ENCODE data around the gene ABHD17B.

Gene ABHD17B

DNA sequence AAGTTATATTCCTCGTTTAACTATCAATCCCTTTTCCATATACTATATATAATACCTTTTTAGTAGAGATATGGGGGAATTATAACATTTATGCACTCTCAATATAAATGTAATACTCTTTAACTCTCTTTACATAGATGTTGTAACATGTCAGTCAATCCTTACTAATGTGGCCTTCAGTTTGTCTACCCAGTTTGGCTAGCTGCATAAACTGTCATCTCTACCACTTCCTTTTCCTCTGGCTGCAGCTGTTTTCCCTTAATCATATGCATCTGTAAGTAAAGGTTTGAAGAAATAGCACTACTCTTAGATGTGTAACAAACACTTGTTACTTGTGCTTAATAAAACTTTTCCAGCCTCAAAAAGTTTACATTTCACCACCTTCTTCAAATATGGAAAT lies 13.4 kb downstream of the ABHD17B start:
- H3K4me3 ChIP-seq (ENCODE audit: insufficient read length, low read depth) = no peak overlapping the region
- TF ChIP-seq YY1 (IDR thresholded peaks at IDR 0.05; ENCODE audit: insufficient read depth, insufficient read length) = no peak
- no peak for TF ChIP-seq SUZ12 (IDR thresholded peaks at IDR 0.05; ENCODE audit: extremely low read depth, insufficient read depth, insufficient read length)
- no peak for TF ChIP-seq ZNF274 (IDR thresholded peaks at IDR 0.05; ENCODE audit: low read depth, low read length)
- H3K9me3 ChIP-seq (ENCODE audit: insufficient read depth, low read length) = no peaks in the 10 kb centered on the region
- no peak overlapping the region for H3K9ac ChIP-seq (ENCODE audit: insufficient read length, low read depth)
- no peak for DNase-seq (ENCODE audit: low read depth, low spot score)
- H3K4me1 ChIP-seq (ENCODE audit: insufficient read depth, insufficient read length) = no peaks in the 10 kb centered on the region
- no peaks in the 10 kb centered on the region for H3K27me3 ChIP-seq (ENCODE audit: insufficient read depth, insufficient read length)
- H3K36me3 ChIP-seq (ENCODE audit: insufficient read depth, insufficient read length, low read length) = peaks cover 4% of the 10 kb centered on the region

DNA sequence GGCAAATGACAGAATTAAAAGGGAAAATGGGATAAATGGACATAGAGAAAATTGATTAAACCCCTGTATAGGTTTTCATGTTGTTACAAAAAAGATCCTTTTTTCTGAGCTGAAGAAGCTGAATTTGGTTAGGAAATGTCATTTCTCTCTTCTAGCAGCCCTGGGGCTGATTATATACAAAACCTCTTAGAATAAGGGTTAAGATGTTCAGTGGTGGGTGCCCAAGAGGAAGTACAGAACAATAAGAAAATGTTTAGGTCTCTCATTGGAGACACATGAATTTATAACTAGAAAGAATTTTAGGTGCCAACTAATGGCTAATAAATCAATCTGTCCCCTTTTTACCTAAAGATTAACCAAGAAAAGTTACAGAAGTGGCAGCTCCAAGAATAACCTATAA lies 14.2 kb downstream of the ABHD17B start:
- Histone ChIP-seq H3K4me1 (ENCODE audit: insufficient read depth, insufficient read length) (no peaks in the 10 kb centered on the region), H3K4me3 (ENCODE audit: insufficient read length, low read depth) (no peak overlapping the region), H3K36me3 (ENCODE audit: insufficient read depth, insufficient read length, low read length) (peaks cover 4% of the 10 kb centered on the region), H3K27me3 (ENCODE audit: insufficient read depth, insufficient read length) (no peaks in the 10 kb centered on the region), H3K9me3 (ENCODE audit: insufficient read depth, low read length) (no peaks in the 10 kb centered on the region), H3K9ac (ENCODE audit: insufficient read length, low read depth) (no peak overlapping the region)
- TF ChIP-seq YY1 (IDR thresholded peaks at IDR 0.05; ENCODE audit: insufficient read depth, insufficient read length) = no peak
- TF ChIP-seq ZNF274 (IDR thresholded peaks at IDR 0.05; ENCODE audit: low read depth, low read length) = no peak
- no peak for TF ChIP-seq SUZ12 (IDR thresholded peaks at IDR 0.05; ENCODE audit: extremely low read depth, insufficient read depth, insufficient read length)
- DNase-seq (ENCODE audit: low read depth, low spot score) = no peak

DNA sequence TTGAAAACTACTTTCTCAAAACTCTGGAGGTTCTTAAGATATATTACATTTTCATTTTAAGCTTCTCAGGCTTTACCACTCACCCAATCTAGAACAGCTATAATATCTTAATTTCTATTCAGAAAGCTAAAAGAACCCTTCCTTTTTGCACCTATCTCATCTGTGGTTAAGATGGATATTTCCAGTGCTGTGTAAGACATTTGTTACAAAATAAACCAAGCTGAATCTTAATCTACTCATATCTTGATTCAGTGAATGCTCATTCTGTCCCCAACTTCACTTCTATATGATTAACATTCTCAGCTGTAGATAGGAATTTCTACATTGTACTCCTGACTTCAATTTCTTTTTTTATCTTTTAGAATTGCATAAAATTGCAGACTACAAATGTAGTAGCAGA lies 15.0 kb downstream of the ABHD17B start:
- no peak for DNase-seq (ENCODE audit: low read depth, low spot score)
- H3K9me3 ChIP-seq (ENCODE audit: insufficient read depth, low read length) = no peaks in the 10 kb centered on the region
- H3K36me3 ChIP-seq (ENCODE audit: insufficient read depth, insufficient read length, low read length) = peaks cover 4% of the 10 kb centered on the region
- no peak overlapping the region for H3K4me3 ChIP-seq (ENCODE audit: insufficient read length, low read depth)
- no peak overlapping the region for H3K9ac ChIP-seq (ENCODE audit: insufficient read length, low read depth)
- TF ChIP-seq SUZ12 (IDR thresholded peaks at IDR 0.05; ENCODE audit: extremely low read depth, insufficient read depth, insufficient read length) = no peak
- TF ChIP-seq ZNF274 (IDR thresholded peaks at IDR 0.05; ENCODE audit: low read depth, low read length) = no peak
- no peak for TF ChIP-seq YY1 (IDR thresholded peaks at IDR 0.05; ENCODE audit: insufficient read depth, insufficient read length)
- H3K27me3 ChIP-seq (ENCODE audit: insufficient read depth, insufficient read length) = no peaks in the 10 kb centered on the region
- H3K4me1 ChIP-seq (ENCODE audit: insufficient read depth, insufficient read length) = no peaks in the 10 kb centered on the region

DNA sequence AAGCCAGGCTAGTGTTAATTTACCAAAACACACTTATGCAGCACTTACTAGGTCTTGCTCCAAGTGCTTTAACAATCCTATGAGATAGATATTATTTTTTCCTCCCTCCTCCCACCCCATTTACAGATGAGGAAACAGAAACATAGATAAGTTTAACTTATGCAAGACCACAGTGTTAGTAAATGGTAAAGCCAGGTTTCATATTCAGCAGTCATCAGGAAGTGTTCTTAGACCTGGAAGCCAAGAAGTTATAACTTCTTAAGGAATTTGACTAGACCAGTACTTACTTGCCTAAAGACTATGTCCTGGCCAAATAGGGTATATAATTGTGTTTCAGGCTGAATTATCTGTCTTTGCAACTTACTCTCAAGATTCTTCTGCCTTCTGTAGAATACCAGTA lies 15.9 kb downstream of the ABHD17B start:
- Histone ChIP-seq H3K4me3 (ENCODE audit: insufficient read length, low read depth) (no peak overlapping the region), H3K4me1 (ENCODE audit: insufficient read depth, insufficient read length) (no peaks in the 10 kb centered on the region), H3K27me3 (ENCODE audit: insufficient read depth, insufficient read length) (no peaks in the 10 kb centered on the region), H3K36me3 (ENCODE audit: insufficient read depth, insufficient read length, low read length) (peaks cover 4% of the 10 kb centered on the region), H3K9me3 (ENCODE audit: insufficient read depth, low read length) (no peaks in the 10 kb centered on the region), H3K9ac (ENCODE audit: insufficient read length, low read depth) (no peak overlapping the region)
- no peak for TF ChIP-seq SUZ12 (IDR thresholded peaks at IDR 0.05; ENCODE audit: extremely low read depth, insufficient read depth, insufficient read length)
- no peak for TF ChIP-seq ZNF274 (IDR thresholded peaks at IDR 0.05; ENCODE audit: low read depth, low read length)
- no peak for TF ChIP-seq YY1 (IDR thresholded peaks at IDR 0.05; ENCODE audit: insufficient read depth, insufficient read length)
- DNase-seq (ENCODE audit: low read depth, low spot score) = no peak

DNA sequence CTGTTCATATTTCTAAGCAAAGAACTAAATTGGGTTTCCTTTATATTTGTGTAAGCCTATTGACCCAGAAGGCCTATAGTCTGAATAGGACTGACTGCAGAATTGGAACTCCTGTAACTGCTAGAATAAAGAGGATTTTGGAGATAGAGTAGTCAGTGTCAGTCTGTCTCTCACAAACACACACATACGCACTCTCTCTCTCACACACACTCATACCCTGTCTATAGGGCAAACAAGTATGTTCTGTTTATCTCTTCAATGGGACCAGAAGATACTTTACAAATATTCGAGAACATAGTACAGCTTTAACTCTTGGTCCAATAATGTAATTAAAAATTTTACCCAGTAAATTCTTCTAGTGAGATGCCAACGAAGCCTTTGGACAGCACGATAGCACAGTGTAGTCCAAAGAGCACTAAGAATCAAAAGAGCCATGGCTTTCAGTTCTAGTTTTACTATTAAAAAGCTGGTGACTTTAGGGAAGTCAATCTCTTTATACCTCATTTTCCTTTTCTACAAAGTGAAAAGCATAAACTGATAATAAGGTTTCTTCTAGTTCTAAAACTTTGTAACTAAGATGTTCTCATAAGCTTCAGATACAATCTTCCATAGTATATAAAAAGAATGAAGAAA lies 19.3 kb downstream of the ABHD17B start:
- TF ChIP-seq YY1 (IDR thresholded peaks at IDR 0.05; ENCODE audit: insufficient read depth, insufficient read length) = no peak
- no peak for TF ChIP-seq ZNF274 (IDR thresholded peaks at IDR 0.05; ENCODE audit: low read depth, low read length)
- TF ChIP-seq SUZ12 (IDR thresholded peaks at IDR 0.05; ENCODE audit: extremely low read depth, insufficient read depth, insufficient read length) = no peak
- no peak for DNase-seq (ENCODE audit: low read depth, low spot score)
- H3K4me3 ChIP-seq (ENCODE audit: insufficient read length, low read depth) = no peak overlapping the region
- H3K9ac ChIP-seq (ENCODE audit: insufficient read length, low read depth) = no peak overlapping the region
- no peaks in the 10 kb centered on the region for H3K36me3 ChIP-seq (ENCODE audit: insufficient read depth, insufficient read length, low read length)
- no peaks in the 10 kb centered on the region for H3K4me1 ChIP-seq (ENCODE audit: insufficient read depth, insufficient read length)
- H3K27me3 ChIP-seq (ENCODE audit: insufficient read depth, insufficient read length) = no peaks in the 10 kb centered on the region
- no peaks in the 10 kb centered on the region for H3K9me3 ChIP-seq (ENCODE audit: insufficient read depth, low read length)

DNA sequence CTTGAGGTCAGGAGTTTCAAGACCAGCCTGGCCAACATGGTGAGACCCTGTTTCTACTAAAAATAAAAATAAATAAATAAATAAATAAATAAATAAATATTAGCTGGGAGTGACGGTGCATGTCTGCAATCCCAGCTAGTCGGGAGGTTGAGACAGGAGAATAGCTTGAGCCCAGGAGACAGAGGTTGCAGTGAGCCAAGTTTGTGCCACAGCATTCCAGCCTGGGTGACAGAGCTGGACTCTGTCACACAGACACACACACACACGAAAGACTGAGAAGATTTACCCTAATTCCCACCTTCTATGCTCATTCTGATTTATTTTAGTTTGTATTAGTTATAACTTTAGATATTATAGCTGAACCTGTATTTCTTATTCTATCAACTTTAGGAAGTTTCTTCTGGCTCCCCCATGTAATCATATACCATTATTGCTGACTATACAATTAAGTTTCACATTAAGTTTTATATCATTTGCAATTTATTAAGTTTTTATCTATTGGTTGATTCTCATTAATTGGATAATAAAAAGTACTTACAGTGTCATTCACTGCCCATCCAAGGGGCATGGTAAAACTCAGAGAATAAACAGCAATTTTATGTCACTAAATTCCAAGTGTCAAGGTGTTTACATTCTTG lies 20.8 kb downstream of the ABHD17B start:
- TF ChIP-seq YY1 (IDR thresholded peaks at IDR 0.05; ENCODE audit: insufficient read depth, insufficient read length) = no peak
- no peak for TF ChIP-seq ZNF274 (IDR thresholded peaks at IDR 0.05; ENCODE audit: low read depth, low read length)
- no peak for TF ChIP-seq SUZ12 (IDR thresholded peaks at IDR 0.05; ENCODE audit: extremely low read depth, insufficient read depth, insufficient read length)
- Histone ChIP-seq H3K4me3 (ENCODE audit: insufficient read length, low read depth) (no peak overlapping the region), H3K27me3 (ENCODE audit: insufficient read depth, insufficient read length) (no peaks in the 10 kb centered on the region), H3K4me1 (ENCODE audit: insufficient read depth, insufficient read length) (no peaks in the 10 kb centered on the region), H3K36me3 (ENCODE audit: insufficient read depth, insufficient read length, low read length) (no peaks in the 10 kb centered on the region), H3K9me3 (ENCODE audit: insufficient read depth, low read length) (no peaks in the 10 kb centered on the region), H3K9ac (ENCODE audit: insufficient read length, low read depth) (no peak overlapping the region)
- DNase-seq (ENCODE audit: low read depth, low spot score) = no peak

DNA sequence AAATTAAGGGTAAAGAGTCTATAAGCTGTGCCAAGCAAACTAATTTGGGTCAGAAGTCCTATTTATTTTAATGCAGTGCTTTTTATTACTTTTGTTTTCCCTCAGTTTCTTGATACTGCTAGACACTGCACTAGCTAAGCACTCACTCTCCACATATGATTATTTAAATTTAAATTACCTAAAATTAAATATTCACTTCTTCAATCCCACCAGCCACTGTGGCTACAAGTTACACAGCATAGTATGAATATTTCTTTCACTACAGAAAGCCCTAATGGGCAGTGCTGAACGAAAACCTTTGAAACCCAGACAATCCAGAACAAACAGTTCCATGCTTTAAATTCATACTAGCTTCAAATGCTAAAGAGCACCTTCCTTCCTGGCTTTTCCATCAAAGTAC lies 23.6 kb downstream of the ABHD17B start:
- H3K27me3 ChIP-seq (ENCODE audit: insufficient read depth, insufficient read length) = no peaks in the 10 kb centered on the region
- peaks cover 3% of the 10 kb centered on the region for H3K36me3 ChIP-seq (ENCODE audit: insufficient read depth, insufficient read length, low read length)
- no peak for DNase-seq (ENCODE audit: low read depth, low spot score)
- H3K9ac ChIP-seq (ENCODE audit: insufficient read length, low read depth) = no peak overlapping the region
- no peak overlapping the region for H3K4me3 ChIP-seq (ENCODE audit: insufficient read length, low read depth)
- no peaks in the 10 kb centered on the region for H3K4me1 ChIP-seq (ENCODE audit: insufficient read depth, insufficient read length)
- peaks cover 8% of the 10 kb centered on the region for H3K9me3 ChIP-seq (ENCODE audit: insufficient read depth, low read length)
- TF ChIP-seq YY1 (IDR thresholded peaks at IDR 0.05; ENCODE audit: insufficient read depth, insufficient read length) (no peak), ZNF274 (IDR thresholded peaks at IDR 0.05; ENCODE audit: low read depth, low read length) (no peak), SUZ12 (IDR thresholded peaks at IDR 0.05; ENCODE audit: extremely low read depth, insufficient read depth, insufficient read length) (no peak)
